Duodenal mucosa (tissue), 2 donors: ENCODE results near the gene ISX.
"Not testable (repeated sequence)": the region's sequence is repeated elsewhere in the genome, so short reads cannot be mapped to it uniquely, and the experiment has no call there.

Experiments used
- H3K27ac ChIP-seq: one replicate; pipeline ENCODE4 v1.7.0; 2013; ENCODE audit warnings: low read depth, low read length
- H3K27me3 ChIP-seq, 2 donors: one replicate each; pipeline ENCODE4 v1.7.0; 2013; ENCODE audit warnings: low read length in 2 of 2, control low read depth in 1 of 2; ENCODE audit not compliant: insufficient read depth in 2 of 2, control insufficient read depth in 1 of 2
- H3K36me3 ChIP-seq, 2 donors: one replicate each; pipeline ENCODE4 v1.7.0; 2013; ENCODE audit warnings: low read length in 2 of 2, control low read depth in 1 of 2; ENCODE audit not compliant: insufficient read depth in 2 of 2, control insufficient read depth in 1 of 2
- H3K4me1 ChIP-seq, 2 donors: one replicate each; pipeline ENCODE4 v1.7.0; 2013; ENCODE audit warnings: low read length in 2 of 2, control low read depth in 1 of 2; ENCODE audit not compliant: insufficient read depth in 2 of 2, control insufficient read depth in 1 of 2
- H3K4me3 ChIP-seq, 2 donors: one replicate each; pipeline ENCODE4 v1.7.0; 2013; ENCODE audit warnings: low read length in 2 of 2, low read depth in 1 of 2
- H3K9ac ChIP-seq, 2 donors: one replicate each; pipeline ENCODE4 v1.7.0; 2013; ENCODE audit warnings: low read length in 2 of 2, low read depth in 1 of 2
- H3K9me3 ChIP-seq, 2 donors: one replicate each; pipeline ENCODE4 v1.7.0; 2013; ENCODE audit warnings: low read length in 2 of 2, control low read depth in 1 of 2; ENCODE audit not compliant: control insufficient read depth in 1 of 2

The ISX gene

GRCh38 chr22:35033635-35034296 lies 32.2 kb upstream of the ISX start:
- Histone ChIP-seq H3K9me3 (no peaks in the 10 kb centered on the region), H3K4me3 (no peak overlapping the region), H3K36me3 (no peaks in the 10 kb centered on the region), H3K27ac (no peak overlapping the region), H3K9ac (no peak overlapping the region), H3K27me3 (no peaks in the 10 kb centered on the region), H3K4me1 (peaks cover 0 to 6% of the 10 kb centered on the region in 2 donors)

- Histone ChIP-seq H3K27me3 (no peaks in the 10 kb centered on the region), H3K9me3 (no peaks in the 10 kb centered on the region), H3K9ac (no peak overlapping the region), H3K4me3 (no peak overlapping the region), H3K36me3 (no peaks in the 10 kb centered on the region), H3K4me1 (peaks cover 0 to 6% of the 10 kb centered on the region in 2 donors), H3K27ac (no peak overlapping the region)
Measured at GRCh38 chr22:35034963-35035362, 31.0 kb upstream of the ISX start.

DNA sequence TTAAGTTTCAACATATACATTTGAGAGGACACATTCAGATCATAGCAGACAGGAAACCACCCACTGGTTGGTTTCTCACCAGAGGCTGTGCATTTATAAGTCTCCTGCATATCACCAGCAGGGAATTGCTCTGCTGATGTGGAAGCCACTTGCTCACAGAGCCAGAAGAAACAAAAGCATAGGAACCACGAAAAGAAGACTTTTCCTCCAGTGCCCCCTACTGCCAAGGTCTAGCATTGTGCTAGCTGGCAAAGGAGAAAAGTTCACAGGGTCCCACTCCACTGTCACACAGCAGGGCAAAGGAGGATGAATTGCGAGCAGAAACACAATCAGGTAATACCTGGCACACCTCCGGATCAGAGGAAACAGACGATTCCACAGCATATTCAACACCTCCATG lies 28.9 kb upstream of the ISX start:
- no peak overlapping the region for H3K4me3 ChIP-seq
- peaks cover 6 to 7% of the 10 kb centered on the region in 2 donors for H3K4me1 ChIP-seq
- H3K36me3 ChIP-seq: no peaks in the 10 kb centered on the region
- no peak overlapping the region for H3K27ac ChIP-seq
- no peaks in the 10 kb centered on the region for H3K9me3 ChIP-seq
- H3K27me3 ChIP-seq: no peaks in the 10 kb centered on the region
- H3K9ac ChIP-seq: no peak overlapping the region

GRCh38 chr22:35039625-35040024 lies 26.3 kb upstream of the ISX start:
- H3K36me3 ChIP-seq: no peaks in the 10 kb centered on the region
- peaks cover 10 to 15% of the 10 kb centered on the region in 2 donors for H3K4me1 ChIP-seq
- no peak overlapping the region for H3K4me3 ChIP-seq
- no peaks in the 10 kb centered on the region for H3K27me3 ChIP-seq
- H3K27ac ChIP-seq: no peak overlapping the region
- no peaks in the 10 kb centered on the region for H3K9me3 ChIP-seq
- no peak overlapping the region for H3K9ac ChIP-seq

DNA sequence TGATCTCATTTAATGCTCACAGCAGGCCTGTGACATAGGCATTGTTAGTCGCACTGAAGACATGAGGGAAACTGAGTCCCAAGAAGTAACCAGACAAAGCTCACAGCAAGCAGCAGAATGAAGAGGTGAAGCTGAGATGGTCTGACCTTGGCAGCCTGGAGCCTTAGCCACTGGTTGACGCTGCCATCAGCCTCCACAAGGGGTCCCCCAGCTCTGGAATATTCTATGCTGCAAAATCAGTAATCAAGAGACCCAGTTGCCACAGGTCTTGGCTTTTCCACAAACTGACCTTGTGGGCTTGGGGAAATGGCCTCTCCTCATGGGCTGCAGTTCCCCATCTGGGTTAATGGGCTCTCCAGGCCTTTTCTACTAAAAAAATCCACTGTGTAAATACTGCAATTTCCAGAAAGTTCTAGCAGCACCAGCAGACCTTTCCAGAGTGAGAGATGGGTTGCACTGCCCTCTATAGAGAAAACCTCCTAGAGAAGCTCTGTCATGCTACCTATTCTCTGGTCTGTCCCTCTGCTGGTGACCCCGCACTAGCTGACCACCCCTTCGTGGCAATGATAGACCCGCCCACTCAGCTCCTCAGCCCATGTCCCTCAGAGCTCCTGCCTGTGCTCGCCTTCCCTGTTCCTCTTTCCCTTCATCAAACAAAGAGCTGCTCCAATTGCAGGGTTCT lies 22.6 kb upstream of the ISX start:
- Histone ChIP-seq H3K4me3 (no peak overlapping the region), H3K27ac (no peak overlapping the region), H3K4me1 (peaks cover 10 to 24% of the 10 kb centered on the region in 2 donors), H3K36me3 (no peaks in the 10 kb centered on the region), H3K27me3 (no peaks in the 10 kb centered on the region), H3K9me3 (no peaks in the 10 kb centered on the region), H3K9ac (no peak overlapping the region)

DNA sequence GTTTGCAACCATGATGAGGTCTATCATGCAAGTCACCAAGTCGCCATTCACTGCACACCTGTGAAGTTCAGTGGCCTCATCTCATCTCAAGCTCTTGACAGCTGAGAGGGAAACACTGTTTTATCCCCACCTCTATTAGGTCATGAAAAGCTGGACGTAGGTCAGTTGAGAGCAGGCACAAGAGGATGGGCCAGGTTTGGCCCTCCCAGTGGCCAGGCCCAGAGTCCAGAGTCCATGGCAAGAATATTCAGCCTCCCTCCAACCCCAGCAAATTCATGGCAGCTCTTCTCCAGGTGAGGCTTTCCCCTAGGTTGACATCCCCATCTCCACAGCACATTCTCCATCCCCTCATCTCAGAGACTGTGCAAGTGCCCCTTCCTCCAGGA lies 22.0 kb upstream of the ISX start:
- Histone ChIP-seq H3K9me3 (no peaks in the 10 kb centered on the region), H3K36me3 (no peaks in the 10 kb centered on the region), H3K9ac (no peak overlapping the region), H3K27ac (no peak overlapping the region), H3K4me3 (no peak overlapping the region), H3K4me1 (peaks cover 10 to 24% of the 10 kb centered on the region in 2 donors), H3K27me3 (no peaks in the 10 kb centered on the region)

DNA sequence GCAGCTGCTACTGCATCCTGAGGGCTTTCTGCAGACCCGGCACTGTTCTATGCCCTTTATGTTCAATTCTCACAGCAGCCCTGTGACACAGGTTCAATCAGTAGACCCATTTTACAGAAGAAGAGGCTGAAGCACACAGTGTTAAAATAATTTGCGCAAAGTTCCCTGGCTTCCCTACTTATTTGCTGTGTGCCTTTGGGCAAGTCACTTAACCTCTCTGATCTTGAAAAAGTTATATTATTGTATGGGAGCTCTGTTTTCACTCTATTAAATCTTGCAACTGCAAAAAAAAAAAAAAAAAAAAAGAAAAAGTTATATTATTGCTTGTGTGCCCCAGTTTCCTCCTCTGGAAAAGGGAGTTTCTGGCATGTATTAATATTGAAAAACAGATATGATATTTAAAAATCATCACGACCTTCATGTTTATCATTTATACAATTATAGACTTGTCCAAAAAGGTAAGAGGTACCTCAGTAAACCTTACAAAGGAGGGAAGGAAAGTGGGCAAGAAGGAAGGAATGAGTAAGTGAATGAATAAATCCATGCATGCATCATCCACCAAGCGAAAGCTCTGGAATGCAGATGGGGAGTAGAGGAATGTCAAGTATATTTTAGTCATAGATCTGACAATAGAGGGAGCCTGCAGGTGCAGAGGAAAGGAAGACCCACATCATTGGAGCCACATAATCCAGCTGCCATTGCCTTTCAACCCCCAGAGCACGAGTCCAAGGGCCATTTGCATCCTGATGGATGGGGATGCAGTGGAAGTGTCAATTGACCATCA lies 21.2 kb upstream of the ISX start:
- Histone ChIP-seq H3K27me3 (no peaks in the 10 kb centered on the region), H3K9ac (no peak overlapping the region), H3K9me3 (no peaks in the 10 kb centered on the region), H3K36me3 (no peaks in the 10 kb centered on the region), H3K27ac (no peak overlapping the region), H3K4me1 (peaks cover 10 to 24% of the 10 kb centered on the region in 2 donors), H3K4me3 (no peak overlapping the region)

- no peaks in the 10 kb centered on the region for H3K27me3 ChIP-seq
- H3K27ac ChIP-seq: no peak overlapping the region
- no peak overlapping the region for H3K4me3 ChIP-seq
- H3K9me3 ChIP-seq: no peaks in the 10 kb centered on the region
- H3K4me1 ChIP-seq: peaks cover 10 to 24% of the 10 kb centered on the region in 2 donors
- H3K36me3 ChIP-seq: no peaks in the 10 kb centered on the region
- no peak overlapping the region for H3K9ac ChIP-seq
Measured at GRCh38 chr22:35045451-35045850, 20.5 kb upstream of the ISX start.

- H3K27ac ChIP-seq: no peak overlapping the region
- no peaks in the 10 kb centered on the region for H3K36me3 ChIP-seq
- H3K4me1 ChIP-seq: peaks cover 3 to 24% of the 10 kb centered on the region in 2 donors
- H3K4me3 ChIP-seq: no peak overlapping the region
- H3K9ac ChIP-seq: no peak overlapping the region
- no peaks in the 10 kb centered on the region for H3K27me3 ChIP-seq
- no peaks in the 10 kb centered on the region for H3K9me3 ChIP-seq
Measured at GRCh38 chr22:35046744-35047462, 19.1 kb upstream of the ISX start.

DNA sequence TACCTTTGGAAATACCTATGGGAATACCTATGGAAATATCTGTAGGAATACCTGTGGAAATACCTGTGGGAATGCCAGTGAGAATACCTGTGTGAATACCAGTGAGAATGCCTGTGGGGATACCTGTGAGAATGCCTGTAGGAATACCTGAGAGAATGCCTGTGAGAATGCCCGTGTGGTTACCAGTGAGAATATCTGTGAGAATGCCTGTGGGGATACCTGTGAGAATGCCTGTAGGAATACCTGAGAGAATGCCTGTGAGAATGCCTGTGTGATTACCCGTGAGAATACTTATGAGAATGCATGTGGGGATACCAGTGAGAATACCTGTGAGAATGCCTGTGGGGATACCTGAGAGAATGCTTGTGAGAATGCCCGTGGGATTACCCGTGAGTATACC lies 15.9 kb upstream of the ISX start:
- not testable (repeated sequence) for H3K4me3 ChIP-seq, H3K36me3 ChIP-seq, H3K27me3 ChIP-seq, H3K9ac ChIP-seq, H3K4me1 ChIP-seq, H3K27ac ChIP-seq, H3K9me3 ChIP-seq
